ENCODE data around the gene BCAR3.

DNA sequence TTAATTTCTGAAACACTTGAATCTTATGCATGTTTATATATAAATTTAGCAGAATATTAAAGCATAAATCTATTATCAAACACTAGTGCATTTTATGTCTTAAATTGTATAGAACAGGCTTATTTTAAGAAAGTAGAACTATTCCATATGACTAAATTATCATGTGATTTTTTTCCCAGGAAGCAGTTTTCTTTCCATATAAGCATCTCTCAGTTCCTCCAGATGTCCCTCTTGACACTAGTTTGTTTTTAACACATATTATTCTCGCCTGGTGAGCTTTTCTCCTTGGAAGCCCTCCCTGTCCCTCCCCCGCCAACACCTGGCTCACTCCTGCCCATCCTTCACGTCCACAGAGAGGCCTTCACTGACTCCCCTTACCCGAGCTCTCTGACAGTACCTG, 48.3 kb upstream of the BCAR3 start:
- TF ChIP-seq EP300 (IDR thresholded peaks at IDR 0.05) (no peak), CHD4 (IDR thresholded peaks at IDR 0.05; ENCODE audit: borderline replicate concordance) (no peak), MYC (IDR thresholded peaks at IDR 0.05; ENCODE audit: borderline replicate concordance, low read length) (no peak), CEBPB (IDR thresholded peaks at IDR 0.05) (no peak), POLR2A (IDR thresholded peaks at IDR 0.05; ENCODE audit: low read length) (no peak), BHLHE40 (IDR thresholded peaks at IDR 0.05; ENCODE audit: low read depth, low read length) (no peak), ESRRA (IDR thresholded peaks at IDR 0.05; ENCODE audit: borderline replicate concordance, low read length) (no peak), ZC3H11A (IDR thresholded peaks at IDR 0.05) (no peak), EHMT2 (IDR thresholded peaks at IDR 0.05; ENCODE audit: low read depth) (no peak), KDM5A (IDR thresholded peaks at IDR 0.05) (no peak)
- TF ChIP-seq, protein P1, sequence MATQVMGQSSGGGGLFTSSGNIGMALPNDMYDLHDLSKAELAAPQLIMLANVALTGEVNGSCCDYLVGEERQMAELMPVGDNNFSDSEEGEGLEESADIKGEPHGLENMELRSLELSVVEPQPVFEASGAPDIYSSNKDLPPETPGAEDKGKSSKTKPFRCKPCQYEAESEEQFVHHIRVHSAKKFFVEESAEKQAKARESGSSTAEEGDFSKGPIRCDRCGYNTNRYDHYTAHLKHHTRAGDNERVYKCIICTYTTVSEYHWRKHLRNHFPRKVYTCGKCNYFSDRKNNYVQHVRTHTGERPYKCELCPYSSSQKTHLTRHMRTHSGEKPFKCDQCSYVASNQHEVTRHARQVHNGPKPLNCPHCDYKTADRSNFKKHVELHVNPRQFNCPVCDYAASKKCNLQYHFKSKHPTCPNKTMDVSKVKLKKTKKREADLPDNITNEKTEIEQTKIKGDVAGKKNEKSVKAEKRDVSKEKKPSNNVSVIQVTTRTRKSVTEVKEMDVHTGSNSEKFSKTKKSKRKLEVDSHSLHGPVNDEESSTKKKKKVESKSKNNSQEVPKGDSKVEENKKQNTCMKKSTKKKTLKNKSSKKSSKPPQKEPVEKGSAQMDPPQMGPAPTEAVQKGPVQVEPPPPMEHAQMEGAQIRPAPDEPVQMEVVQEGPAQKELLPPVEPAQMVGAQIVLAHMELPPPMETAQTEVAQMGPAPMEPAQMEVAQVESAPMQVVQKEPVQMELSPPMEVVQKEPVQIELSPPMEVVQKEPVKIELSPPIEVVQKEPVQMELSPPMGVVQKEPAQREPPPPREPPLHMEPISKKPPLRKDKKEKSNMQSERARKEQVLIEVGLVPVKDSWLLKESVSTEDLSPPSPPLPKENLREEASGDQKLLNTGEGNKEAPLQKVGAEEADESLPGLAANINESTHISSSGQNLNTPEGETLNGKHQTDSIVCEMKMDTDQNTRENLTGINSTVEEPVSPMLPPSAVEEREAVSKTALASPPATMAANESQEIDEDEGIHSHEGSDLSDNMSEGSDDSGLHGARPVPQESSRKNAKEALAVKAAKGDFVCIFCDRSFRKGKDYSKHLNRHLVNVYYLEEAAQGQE (IDR thresholded peaks at IDR 0.05): no peak
- TF ChIP-seq, protein P2, sequence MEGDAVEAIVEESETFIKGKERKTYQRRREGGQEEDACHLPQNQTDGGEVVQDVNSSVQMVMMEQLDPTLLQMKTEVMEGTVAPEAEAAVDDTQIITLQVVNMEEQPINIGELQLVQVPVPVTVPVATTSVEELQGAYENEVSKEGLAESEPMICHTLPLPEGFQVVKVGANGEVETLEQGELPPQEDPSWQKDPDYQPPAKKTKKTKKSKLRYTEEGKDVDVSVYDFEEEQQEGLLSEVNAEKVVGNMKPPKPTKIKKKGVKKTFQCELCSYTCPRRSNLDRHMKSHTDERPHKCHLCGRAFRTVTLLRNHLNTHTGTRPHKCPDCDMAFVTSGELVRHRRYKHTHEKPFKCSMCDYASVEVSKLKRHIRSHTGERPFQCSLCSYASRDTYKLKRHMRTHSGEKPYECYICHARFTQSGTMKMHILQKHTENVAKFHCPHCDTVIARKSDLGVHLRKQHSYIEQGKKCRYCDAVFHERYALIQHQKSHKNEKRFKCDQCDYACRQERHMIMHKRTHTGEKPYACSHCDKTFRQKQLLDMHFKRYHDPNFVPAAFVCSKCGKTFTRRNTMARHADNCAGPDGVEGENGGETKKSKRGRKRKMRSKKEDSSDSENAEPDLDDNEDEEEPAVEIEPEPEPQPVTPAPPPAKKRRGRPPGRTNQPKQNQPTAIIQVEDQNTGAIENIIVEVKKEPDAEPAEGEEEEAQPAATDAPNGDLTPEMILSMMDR (IDR thresholded peaks at IDR 0.05): no peak
- TF ChIP-seq, protein P3, sequence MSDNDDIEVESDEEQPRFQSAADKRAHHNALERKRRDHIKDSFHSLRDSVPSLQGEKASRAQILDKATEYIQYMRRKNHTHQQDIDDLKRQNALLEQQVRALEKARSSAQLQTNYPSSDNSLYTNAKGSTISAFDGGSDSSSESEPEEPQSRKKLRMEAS (IDR thresholded peaks at IDR 0.05): no peak

Measured in A549 (cell line).